NCI-H510A (cell line): ENCODE measurements around the gene MED31.
"Not testable (repeated sequence)": the region's sequence is repeated elsewhere in the genome, so short reads cannot be mapped to it uniquely, and the experiment has no call there.

Experiments
- DNase-seq: peaks from one replicate; lab custom pipeline; 2025; lab: John Stamatoyannopoulos, UW

Gene MED31

DNA sequence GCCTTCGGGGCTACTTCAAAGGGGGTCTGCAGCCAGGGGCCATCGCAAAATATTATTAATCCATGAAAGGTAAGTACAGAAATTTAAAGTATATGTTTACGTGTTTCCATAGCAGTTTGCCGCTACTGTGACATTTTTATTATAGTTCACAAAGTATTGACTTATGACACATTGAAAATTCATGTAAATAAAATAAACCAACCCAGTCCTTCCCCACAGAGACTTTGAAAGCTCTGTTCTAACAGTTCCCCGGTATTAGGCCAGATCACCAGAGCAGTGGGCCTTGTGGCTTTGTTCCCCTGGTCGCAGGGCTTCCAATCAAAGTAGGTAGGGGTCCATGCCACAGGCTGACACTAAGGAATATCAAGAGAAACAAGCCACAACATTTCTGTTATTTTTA, 24.8 kb downstream of the MED31 start:
- no peak for DNase-seq

DNA sequence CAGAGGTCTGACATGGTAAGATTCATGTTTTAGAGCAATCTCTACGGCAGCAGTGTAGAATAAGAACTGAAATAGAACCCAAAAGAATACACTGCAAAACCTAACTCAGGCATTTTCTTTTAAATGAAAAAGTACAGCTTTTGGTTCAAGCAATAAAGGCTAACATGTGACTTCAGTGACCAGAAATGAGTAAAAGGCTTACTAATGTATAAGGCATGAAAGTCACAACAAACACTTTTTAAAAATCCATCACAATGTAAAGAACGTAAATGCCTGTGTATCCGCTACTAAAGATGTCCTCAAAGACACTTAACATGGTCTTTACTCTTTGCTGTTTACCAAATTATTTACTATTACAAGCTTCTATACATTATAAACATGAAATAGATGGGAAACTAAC, 27.5 kb downstream of the MED31 start:
- no peak for DNase-seq

DNA sequence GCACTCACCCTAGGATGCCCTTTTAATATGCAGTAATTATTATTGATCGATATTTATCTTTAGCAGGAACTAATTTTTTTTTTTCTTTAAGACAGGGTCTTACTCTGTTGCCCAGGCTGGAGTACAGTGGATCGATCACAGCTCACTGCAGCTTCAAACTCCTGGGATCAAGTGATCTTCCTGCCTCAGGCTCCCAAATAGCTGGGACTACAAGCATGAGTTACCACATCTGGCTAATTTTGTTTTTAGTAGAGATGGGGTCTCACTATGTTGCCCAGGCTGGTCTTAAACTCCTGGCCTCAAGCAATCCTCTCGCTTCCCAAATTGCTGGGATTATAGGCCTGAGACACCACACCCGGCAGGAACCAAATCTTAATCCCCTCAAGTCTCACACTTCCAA, 40.2 kb downstream of the MED31 start:
- DNase-seq, result no peak

DNA sequence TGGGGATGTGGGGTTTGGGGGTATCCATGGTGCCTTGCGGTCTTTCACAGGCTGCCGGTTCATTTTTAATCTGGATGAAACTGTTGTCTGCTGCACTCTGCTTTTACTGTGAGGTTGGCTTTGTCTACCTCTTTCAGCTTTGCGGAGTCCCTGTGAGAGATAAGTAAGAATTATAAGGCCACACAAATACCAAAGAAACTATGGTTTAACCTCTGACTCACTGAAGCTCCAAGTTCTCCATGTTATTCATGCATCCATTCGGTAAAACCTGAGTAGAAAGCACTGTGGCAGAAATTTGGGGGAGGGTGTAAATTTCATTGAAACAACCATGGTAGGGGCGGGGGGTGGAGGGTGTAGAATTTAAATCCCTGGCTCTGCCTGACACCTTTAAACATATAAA, 41.4 kb downstream of the MED31 start:
- DNase-seq, result no peak

DNA sequence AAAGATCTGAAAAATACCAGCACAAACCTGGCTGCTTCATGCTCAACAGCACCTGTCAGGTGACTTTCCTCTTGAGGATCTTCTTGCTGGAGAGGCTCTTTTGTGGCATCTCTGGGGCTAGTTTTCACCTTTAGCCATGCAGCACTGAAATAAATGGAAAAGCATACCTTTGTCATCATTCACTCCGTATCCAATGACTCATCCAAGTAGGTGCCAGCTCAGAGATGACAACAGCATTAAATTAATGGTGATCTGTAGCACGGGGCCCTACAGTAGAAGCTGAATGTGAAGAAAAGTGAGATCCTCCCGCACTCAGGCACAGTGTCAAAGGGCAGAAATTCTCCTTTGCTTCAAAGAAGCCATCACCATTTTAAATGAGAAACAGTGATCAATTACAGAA, 43.1 kb downstream of the MED31 start:
- no peak for DNase-seq

DNA sequence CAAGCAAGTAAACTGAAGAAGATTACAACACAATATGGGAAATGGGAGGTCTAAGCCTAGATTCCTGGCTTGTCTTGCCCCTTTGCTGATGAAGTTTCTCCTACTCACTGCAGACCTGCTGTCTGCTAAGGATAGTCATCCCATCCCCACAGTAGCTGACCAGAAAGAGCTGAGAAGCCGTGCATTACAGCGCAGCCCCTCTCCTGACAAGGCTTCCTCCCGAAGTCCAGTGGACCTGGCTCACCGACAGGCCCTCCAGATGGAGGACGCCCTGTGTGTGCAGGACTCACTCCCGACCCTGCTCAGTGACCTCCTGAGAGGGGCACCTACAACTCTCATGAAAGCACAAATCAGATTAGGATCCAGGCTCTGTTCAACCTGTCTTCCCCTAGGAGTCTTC, 46.3 kb downstream of the MED31 start:
- no peak for DNase-seq

DNA sequence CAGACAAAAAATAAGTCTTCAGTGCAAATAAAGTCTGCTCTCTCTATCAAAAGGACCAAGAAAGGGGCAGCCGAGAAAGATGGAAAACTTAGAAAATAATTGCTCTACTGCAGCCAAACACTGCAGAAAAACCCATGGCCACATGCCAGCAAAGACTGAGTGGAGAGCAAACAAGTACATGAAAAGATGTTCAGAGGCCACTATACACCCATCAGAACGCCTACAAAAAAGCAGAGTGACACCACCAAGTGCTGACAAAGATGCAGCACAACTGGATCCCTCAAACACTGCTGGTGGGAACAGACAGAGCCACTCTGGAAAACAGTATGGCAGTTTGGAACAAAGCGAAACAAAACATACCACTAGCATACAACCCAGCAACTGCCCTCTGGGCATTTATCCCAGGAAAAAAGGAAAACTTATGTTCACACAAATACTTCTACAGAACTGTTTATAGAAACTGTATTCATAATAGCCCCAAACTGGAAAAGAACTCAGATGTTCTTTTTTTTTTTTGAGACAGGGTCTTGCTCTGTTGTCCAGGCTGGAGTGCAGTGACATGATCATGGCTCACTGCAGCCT, 47.6 kb downstream of the MED31 start:
- no peak for DNase-seq

DNA sequence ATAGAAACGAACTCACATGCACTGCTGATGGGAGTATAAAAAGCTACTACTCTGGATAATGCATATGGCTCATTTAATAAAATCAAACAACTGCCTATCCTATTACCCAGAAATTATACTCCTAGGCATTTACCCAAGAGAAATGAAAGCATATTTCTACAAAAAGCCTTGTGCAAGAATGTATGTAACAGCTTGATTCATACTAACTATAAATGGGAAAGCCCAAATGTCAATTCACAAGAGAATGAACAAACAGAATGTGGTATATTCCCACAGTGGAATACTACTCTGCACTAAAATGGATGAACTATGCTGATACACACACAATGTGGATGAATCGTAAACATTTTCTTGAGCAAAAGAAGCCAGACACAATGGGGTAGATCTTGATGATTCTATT, 49.3 kb downstream of the MED31 start:
- no peak for DNase-seq

DNA sequence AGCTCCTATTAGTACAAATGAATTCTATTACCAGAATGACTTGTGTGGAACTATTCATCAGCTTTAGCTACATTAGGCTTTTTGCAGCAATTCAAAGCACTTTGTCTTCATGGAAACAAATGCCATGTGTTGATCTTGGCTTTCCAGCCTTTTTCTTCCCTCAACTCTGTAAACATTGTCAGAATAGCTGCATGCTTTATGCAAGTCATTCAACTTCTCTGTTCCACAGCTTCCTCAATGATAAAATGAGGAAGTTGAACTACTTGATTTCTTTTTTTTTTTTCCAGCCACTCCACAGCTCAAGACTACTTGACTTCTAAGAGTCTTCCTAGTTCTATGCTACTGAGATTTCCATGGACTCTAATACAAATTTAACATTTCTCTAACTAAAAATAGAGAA, 52.0 kb downstream of the MED31 start:
- DNase-seq, result no peak

DNA sequence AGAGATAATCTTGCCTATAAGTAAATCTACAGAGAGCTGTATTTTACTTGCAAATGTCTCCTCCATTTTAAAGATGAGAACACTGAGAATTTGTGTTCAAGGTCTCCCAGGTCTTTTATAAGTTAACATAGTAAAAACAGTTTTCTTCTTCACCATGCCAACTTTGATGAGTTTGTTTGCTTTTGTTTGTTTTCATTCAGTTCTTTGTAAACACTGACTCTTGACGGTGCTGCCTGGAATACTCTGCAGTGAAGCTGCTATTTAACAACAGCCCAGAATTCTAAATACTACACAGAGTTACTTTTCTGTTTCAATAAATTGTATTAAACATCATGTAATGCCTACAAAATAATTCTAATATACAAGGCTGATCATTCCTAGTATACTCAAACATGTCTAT, 53.7 kb downstream of the MED31 start:
- no peak for DNase-seq

DNA sequence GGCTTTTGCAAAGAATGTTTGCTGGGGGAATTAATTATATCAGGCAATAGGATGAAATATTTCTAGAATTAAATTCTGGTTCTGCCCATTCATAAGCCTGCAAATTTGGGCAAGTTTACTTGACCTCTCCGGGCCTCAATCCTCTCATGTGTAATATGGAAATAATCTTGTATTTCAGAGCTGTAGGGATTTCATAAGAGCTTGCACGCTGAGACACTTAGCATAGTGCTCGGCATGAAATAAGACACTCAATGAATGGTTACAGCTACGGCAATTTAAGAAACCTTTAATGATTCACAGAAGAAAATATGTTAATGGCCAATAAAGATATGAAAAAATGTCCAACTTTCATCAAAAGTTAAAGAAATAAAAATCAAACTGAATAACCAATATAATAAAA, 54.5 kb downstream of the MED31 start:
- DNase-seq, result no peak

DNA sequence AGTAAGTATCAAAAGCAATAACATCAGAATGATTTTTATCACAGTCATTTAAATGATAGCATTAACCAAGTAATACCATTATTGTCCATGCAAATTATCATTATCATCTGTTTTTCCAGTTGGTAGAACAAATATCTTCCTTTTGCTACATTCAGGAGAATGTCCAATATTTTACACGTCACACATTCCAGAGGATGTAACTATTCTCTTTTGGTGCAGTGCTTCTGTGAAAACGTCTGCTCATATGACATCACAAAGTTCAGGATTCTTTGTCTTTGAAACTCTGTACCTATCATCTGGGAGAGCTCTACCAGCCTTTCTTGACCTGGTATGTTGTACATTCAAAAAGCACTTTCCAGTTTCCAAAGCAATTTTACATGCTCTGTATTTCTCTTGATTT, 54.9 kb downstream of the MED31 start:
- no peak for DNase-seq

DNA sequence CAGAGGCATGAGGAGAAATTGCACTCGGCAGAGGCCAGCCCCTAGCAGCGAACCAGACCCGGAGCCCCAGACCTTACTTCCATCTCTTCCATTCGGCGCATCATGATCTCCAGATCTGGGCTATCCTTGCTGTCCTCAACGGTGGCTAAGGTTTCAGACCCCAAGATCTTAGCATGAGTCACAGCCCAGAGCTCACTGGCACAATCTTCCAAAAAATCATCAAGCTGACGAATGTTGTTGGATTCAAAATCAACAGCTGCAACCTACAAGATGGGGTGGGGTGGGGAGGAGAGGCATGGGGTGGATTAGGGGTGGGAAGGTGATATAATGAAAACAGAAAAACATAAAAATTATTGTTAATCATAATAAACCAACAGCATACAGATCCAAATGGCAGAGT, 55.3 kb downstream of the MED31 start:
- DNase-seq, result no peak

DNA sequence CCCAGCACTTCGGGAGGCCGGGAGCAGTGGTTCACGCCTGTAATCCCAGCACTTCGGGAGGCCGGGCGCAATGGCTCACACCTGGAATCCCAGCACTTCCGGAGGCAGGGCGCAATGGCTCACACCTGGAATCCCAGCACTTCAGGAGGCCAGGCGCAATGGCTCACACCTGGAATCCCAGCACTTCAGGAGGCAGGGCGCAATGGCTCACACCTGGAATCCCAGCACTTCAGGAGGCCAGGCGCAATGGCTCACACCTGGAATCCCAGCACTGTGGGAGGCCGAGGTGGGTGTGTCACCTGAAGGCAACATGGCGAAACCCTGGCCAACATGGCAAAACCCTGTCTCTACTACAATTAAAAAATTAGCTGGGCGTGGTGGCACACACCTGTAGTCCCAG, 58.0 kb downstream of the MED31 start:
- not testable (repeated sequence) for DNase-seq
